Nephron (organoid): ENCODE data around the gene HMX2.

Experiments
- H3K27ac Mint-ChIP-seq, 3 experiments: 2 replicates each; pipeline ENCODE4 v1.8.0; 2020; ENCODE audit warnings: mixed read lengths in 3 of 3, mild to moderate bottlenecking in 2 of 3, moderate library complexity in 1 of 3
- H3K27me3 Mint-ChIP-seq: 2 replicates; pipeline ENCODE4 v1.8.0; 2021; ENCODE audit warnings: low read depth, mild to moderate bottlenecking, moderate library complexity, mixed read lengths
- H3K36me3 Mint-ChIP-seq: 2 replicates; pipeline ENCODE4 v1.8.0; 2020; ENCODE audit warnings: low read depth, mixed read lengths
- H3K4me1 Mint-ChIP-seq: 2 replicates; pipeline ENCODE4 v1.8.0; 2020; ENCODE audit warnings: mixed read lengths
- H3K4me3 Mint-ChIP-seq, 3 experiments: 2 replicates each; pipeline ENCODE4 v1.8.0; 2020; ENCODE audit warnings: mild to moderate bottlenecking in 3 of 3, mixed read lengths in 3 of 3, moderate library complexity in 2 of 3
- H3K9me3 Mint-ChIP-seq: 2 replicates; pipeline ENCODE4 v1.8.0; 2020; ENCODE audit warnings: mixed read lengths
- TF ChIP-seq, protein P1 (sequence below), 3 experiments: fragments of 200-600 bp; sonication (generic); IDR thresholded peaks; one replicate each; pipeline ENCODE4 v1.5.0; 2021; ENCODE audit warnings: antibody characterized with exemption in 3 of 3; ENCODE audit not compliant: unreplicated experiment in 3 of 3

The HMX2 gene

DNA sequence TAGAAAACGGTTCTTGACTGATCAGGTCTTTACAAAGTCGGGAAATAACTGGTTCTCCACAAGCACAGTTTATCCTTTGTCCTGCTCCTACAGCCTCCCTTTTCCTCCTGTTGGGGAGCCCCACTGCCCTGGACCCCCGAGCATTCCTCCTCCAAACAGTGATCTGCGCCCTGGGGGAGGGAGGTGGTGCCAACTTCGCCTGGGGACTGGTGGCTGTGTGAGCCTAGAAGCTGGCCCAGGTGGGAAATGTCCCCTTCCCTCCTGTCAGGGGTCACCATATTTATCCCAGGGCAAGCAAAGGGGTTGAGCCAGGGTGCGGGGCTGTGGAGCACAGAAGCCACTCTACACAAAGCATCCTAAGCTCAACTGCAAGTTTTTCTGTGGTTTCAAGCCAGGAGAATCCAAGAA lies 6.9 kb upstream of the HMX2 start:
- peaks cover 30% of the 10 kb centered on the region for H3K4me1 Mint-ChIP-seq
- H3K27me3 Mint-ChIP-seq = peaks cover 98% of the 10 kb centered on the region
- TF ChIP-seq, protein P1, sequence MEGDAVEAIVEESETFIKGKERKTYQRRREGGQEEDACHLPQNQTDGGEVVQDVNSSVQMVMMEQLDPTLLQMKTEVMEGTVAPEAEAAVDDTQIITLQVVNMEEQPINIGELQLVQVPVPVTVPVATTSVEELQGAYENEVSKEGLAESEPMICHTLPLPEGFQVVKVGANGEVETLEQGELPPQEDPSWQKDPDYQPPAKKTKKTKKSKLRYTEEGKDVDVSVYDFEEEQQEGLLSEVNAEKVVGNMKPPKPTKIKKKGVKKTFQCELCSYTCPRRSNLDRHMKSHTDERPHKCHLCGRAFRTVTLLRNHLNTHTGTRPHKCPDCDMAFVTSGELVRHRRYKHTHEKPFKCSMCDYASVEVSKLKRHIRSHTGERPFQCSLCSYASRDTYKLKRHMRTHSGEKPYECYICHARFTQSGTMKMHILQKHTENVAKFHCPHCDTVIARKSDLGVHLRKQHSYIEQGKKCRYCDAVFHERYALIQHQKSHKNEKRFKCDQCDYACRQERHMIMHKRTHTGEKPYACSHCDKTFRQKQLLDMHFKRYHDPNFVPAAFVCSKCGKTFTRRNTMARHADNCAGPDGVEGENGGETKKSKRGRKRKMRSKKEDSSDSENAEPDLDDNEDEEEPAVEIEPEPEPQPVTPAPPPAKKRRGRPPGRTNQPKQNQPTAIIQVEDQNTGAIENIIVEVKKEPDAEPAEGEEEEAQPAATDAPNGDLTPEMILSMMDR (IDR thresholded peaks at IDR 0.05; ENCODE audit: unreplicated experiment in 3 of 3) = no peak
- no peaks in the 10 kb centered on the region for H3K9me3 Mint-ChIP-seq
- no peak overlapping the region for H3K27ac Mint-ChIP-seq
- no peak overlapping the region for H3K4me3 Mint-ChIP-seq
- no peaks in the 10 kb centered on the region for H3K36me3 Mint-ChIP-seq

DNA sequence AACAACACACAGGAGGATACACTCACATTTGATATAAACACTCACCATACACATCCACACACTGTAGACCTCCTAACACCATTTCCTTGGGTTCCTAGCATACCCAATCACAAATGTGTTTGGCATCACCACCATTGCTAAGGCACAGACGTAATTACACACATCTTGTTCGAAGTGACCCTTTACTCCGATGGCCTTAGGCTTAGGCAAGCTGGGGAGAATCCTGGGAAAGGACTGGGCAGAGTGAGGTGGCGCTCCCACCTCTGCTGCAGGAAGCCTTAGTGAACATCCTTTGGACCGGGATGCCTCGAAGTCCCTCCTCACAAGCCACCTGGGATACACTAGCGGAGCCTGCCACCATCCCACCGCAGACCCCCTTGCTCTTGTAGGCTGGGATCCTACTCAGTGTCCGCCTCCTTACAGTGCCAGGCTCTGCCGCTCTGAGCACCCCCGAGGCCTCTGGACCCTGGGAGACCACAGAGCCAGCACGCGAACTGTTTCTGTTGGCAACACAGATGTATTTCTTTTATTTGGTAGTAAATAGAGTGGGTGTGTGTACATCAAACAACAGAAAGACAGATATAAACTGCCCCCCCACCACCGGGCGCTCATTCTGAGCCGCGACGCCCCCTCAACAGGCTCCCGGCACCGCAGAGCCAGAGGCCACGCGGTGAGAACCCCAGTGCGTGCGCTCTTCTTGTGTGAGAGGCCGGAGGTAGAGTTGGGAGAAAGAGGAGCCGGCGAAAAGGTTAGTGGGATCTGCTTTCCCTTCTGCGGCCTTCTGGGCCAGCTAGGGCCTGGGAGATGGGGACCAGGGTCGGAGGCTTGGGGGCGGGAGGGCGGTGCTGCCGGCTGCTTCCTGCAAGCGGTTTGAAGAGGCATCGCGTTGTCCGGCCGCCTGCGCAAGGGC lies 5.9 kb upstream of the HMX2 start:
- peaks cover 29% of the 10 kb centered on the region for H3K4me1 Mint-ChIP-seq
- H3K4me3 Mint-ChIP-seq = no peak overlapping the region
- H3K27me3 Mint-ChIP-seq = peaks cover 99% of the 10 kb centered on the region

DNA sequence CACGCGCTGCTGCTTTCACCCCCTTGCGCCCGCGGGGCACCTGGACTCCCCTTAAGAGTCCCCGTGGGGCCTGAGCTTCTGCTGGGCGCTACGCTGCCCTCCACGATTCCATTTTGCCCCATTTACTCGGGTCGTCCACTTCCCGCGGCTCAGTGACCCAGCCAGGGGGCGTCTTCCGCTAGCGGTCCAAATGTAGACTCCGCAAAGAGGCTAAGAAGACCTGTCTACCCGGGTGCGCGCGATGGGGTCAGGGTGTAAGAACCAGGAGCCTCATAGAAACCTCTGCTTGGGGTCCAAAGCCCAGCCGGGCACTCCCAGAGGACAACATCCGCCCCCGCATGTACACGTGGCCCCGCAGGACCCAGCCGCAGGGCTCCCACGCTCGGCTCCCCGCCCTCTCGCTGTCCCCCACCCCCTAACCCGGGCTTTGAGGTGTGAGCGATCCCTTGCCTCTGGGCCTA lies 5.2 kb upstream of the HMX2 start:
- H3K4me1 Mint-ChIP-seq = peaks cover 31% of the 10 kb centered on the region
- H3K27ac Mint-ChIP-seq = no peak overlapping the region
- no peak overlapping the region for H3K4me3 Mint-ChIP-seq
- H3K27me3 Mint-ChIP-seq = peaks cover 100% of the 10 kb centered on the region
- no peaks in the 10 kb centered on the region for H3K9me3 Mint-ChIP-seq
- TF ChIP-seq, protein P1 (IDR thresholded peaks at IDR 0.05; ENCODE audit: unreplicated experiment in 3 of 3) = no peak
- H3K36me3 Mint-ChIP-seq = no peaks in the 10 kb centered on the region

More for the DNA sequence above, 5.9 kb upstream of the HMX2 start:
- H3K27ac Mint-ChIP-seq = no peak overlapping the region
- no peaks in the 10 kb centered on the region for H3K36me3 Mint-ChIP-seq
- no peaks in the 10 kb centered on the region for H3K9me3 Mint-ChIP-seq
- TF ChIP-seq, protein P1 (IDR thresholded peaks at IDR 0.05; ENCODE audit: unreplicated experiment in 3 of 3) = no peak

DNA sequence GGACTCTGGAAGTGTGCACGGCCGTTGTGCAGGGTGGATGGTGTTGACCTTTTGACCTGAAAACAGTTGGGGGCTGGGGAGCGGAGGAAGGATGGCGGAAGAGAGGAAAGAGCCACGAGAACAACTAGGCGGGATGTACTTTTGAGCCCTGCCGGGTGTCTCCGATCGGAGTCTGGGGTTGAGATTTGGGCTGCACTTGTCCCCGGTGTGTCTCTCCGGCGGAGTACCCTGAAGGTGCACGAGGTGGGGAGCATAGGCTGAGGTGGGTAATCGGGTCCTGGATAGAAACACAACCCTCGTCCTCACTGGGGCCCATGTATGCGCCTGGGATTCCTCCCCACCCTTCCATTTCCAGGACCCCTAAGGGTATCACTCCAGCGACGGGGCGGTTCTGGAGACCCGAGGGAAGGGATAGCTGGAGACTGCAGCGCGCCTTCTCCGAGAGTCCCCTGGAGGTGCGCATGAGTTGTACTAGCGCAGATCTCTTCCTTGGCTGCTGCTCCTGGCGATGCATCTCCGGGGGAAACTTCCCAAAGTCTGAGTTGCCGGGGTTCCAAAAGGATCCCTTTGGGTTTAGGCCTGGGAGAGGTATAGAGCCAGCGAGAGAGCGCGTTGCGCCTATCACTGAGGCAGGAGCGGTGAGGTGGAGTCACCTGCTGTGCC lies 4.6 kb upstream of the HMX2 start:
- no peak overlapping the region for H3K4me3 Mint-ChIP-seq
- peaks cover 30% of the 10 kb centered on the region for H3K4me1 Mint-ChIP-seq
- H3K9me3 Mint-ChIP-seq = no peaks in the 10 kb centered on the region
- TF ChIP-seq, protein P1 (IDR thresholded peaks at IDR 0.05; ENCODE audit: unreplicated experiment in 3 of 3) = no peak
- no peaks in the 10 kb centered on the region for H3K36me3 Mint-ChIP-seq
- H3K27ac Mint-ChIP-seq = no peak overlapping the region
- peaks cover 100% of the 10 kb centered on the region for H3K27me3 Mint-ChIP-seq

DNA sequence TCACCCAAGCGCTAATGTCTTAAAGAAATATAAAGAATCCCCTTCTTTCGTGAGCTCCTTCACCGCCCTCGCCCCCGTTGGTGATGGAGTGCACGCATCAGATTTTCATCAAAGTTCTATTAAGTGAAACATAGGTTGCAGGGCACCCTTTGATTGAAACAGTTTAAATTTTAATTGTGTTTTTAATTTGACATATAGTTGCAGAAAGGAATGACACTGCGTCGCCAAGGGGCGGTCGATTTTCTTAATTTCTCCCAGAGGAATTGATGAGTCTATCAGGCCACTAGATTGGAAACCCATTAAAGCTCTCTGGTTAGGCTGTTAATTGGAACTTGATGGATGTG lies 4.1 kb upstream of the HMX2 start:
- H3K27ac Mint-ChIP-seq = no peak overlapping the region
- H3K4me3 Mint-ChIP-seq = no peak overlapping the region
- TF ChIP-seq, protein P1 (IDR thresholded peaks at IDR 0.05; ENCODE audit: unreplicated experiment in 3 of 3) = no peak
- H3K4me1 Mint-ChIP-seq = peaks cover 27% of the 10 kb centered on the region
- peaks cover 98% of the 10 kb centered on the region for H3K27me3 Mint-ChIP-seq
- no peaks in the 10 kb centered on the region for H3K36me3 Mint-ChIP-seq
- H3K9me3 Mint-ChIP-seq = no peaks in the 10 kb centered on the region
